ENCODE data around the gene ETV4.
A peak's percentile ranks its signal among the peaks of the same experiment; 100 is the strongest.

ETV4 gene

GRCh38 chr17:43573579-43574321 is 27.6 kb upstream of the ETV4 start:
- no peak for DNase-seq (ENCODE audit: low read depth in 2 of 2)

GRCh38 chr17:43572368-43572980 is 26.3 kb upstream of the ETV4 start:
- no peak for DNase-seq (ENCODE audit: low read depth in 2 of 2)

GRCh38 chr17:43570518-43570928 is 24.4 kb upstream of the ETV4 start:
- DNase-seq (ENCODE audit: low read depth in 2 of 2) = no peak

GRCh38 chr17:43568506-43569082 is 22.5 kb upstream of the ETV4 start:
- DNase-seq (ENCODE audit: low read depth in 2 of 2) = no peak

- DNase-seq (ENCODE audit: low read depth in 2 of 2) = no peak
Measured at GRCh38 chr17:43563600-43564594, 17.8 kb upstream of the ETV4 start.

- no peak for DNase-seq (ENCODE audit: low read depth in 2 of 2)
Measured at GRCh38 chr17:43562679-43563599, 16.8 kb upstream of the ETV4 start.

- DNase-seq (ENCODE audit: low read depth in 2 of 2) = no peak
Measured at GRCh38 chr17:43560461-43561427, 14.6 kb upstream of the ETV4 start.

GRCh38 chr17:43559161-43559816 is 13.1 kb upstream of the ETV4 start:
- DNase-seq (ENCODE audit: low read depth in 2 of 2) = no peak

GRCh38 chr17:43558805-43559160 is 12.6 kb upstream of the ETV4 start:
- DNase-seq (ENCODE audit: low read depth in 2 of 2) = no peak

GRCh38 chr17:43556292-43556691 is 10.2 kb upstream of the ETV4 start:
- peak; percentile 42 to 56 for DNase-seq (ENCODE audit: low read depth in 2 of 2)

GRCh38 chr17:43554857-43555256 is 8.7 kb upstream of the ETV4 start:
- no peak for DNase-seq (ENCODE audit: low read depth in 2 of 2)

GRCh38 chr17:43553573-43553972 is 7.4 kb upstream of the ETV4 start:
- no peak for DNase-seq (ENCODE audit: low read depth in 2 of 2)

GRCh38 chr17:43552229-43552837 is 6.2 kb upstream of the ETV4 start:
- DNase-seq (ENCODE audit: low read depth in 2 of 2) = no peak

- no peak for DNase-seq (ENCODE audit: low read depth in 2 of 2)
Measured at GRCh38 chr17:43550754-43551153, 4.6 kb upstream of the ETV4 start.

- DNase-seq (ENCODE audit: low read depth in 2 of 2) = no peak
Measured at GRCh38 chr17:43549496-43549895, 3.4 kb upstream of the ETV4 start.

- no peak for DNase-seq (ENCODE audit: low read depth in 2 of 2)
Measured at GRCh38 chr17:43548689-43549379, 2.7 kb upstream of the ETV4 start.

GRCh38 chr17:43547659-43548256 is 1.6 kb upstream of the ETV4 start:
- no peak for DNase-seq (ENCODE audit: low read depth in 2 of 2)

- DNase-seq (ENCODE audit: low read depth in 2 of 2) = no peak
Measured at GRCh38 chr17:43547189-43547550, 1.0 kb upstream of the ETV4 start.
